ENCODE results near the gene SLC43A2. TPM values are rescaled to one million over a fixed set of nuclear protein-coding genes. Genes with fewer than 3 reads are reported as not detected.

Gene SLC43A2
- total and polyA plus RNA-seq, 2 of the 13 experiments (the other 11 are each of a cell fraction or from before 2014, with no cell fraction given), result 7.3 to 20.0 TPM

DNA sequence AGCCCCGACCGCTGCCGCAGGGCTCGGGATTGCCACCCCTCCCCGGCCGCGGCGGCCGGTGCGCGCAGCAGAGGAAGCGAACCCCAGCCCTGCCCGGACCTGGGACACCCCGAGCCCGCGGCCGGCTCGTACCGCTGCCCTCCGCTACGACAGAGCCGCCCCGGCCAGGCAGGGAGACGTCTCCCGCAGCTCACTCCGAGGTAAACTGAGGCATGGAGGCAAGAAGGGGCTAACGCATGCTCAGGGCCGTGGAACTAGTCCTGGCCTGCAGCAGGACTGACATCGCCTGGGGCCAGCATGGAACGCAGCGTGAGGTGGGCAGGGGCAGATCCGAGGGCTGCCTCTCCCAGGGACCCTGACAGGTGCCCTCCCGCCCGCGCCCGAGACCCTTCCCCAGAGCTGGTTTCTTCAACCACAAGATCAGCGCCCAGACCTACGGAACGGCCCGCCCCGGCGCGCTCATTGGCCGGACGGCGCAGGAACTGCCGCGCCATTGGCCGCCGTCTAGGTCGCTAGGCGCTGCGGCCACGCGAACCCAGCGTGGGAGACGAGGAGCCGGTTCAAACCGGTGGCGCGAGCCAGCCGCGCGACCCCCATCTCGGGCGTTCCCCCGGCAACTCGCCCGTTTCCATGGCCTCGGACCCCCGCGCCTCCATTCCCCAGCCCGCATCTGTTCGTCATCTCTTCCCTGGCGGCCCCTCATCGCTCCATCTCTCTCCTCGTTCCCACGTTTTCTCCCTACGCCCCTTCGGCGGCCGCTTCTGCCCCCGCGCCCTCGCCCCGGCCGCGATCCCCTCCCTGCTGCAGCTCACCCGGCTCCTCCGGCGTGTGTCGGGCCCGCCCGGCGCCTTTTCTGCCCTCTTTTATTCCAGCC is at the start of gene SLC43A2 (continued):
- TF ChIP-seq NFE2L2 (IDR thresholded peaks at IDR 0.05; ENCODE audit: low read length) (no peak), TP53 (CRISPR knock-in tag; conservative IDR thresholded peaks at IDR 0.05) (no peak), ZSCAN12 (CRISPR knock-in tag; IDR thresholded peaks at IDR 0.05) (no peak), ZNF33B (CRISPR knock-in tag; IDR thresholded peaks at IDR 0.05) (peak; percentile 35; the same call in 1 of the 2 replicates), DMAP1 (CRISPR knock-in tag; IDR thresholded peaks at IDR 0.05) (peak; percentile 30; the same call in 1 of the 2 replicates), POLR2AphosphoS5 (IDR thresholded peaks at IDR 0.05; ENCODE audit: low read depth, low read length) (no peak), ZFX (CRISPR knock-in tag; IDR thresholded peaks at IDR 0.05; ENCODE audit: low read depth) (peak; percentile 1; the same call in 1 of the 2 replicates), FOSL2 (CRISPR knock-in tag; IDR thresholded peaks at IDR 0.05) (no peak), SMC3 (IDR thresholded peaks at IDR 0.05; ENCODE audit: low read length) (no peak), FOXK2 (IDR thresholded peaks at IDR 0.05) (no peak), ZNF619 (CRISPR knock-in tag; IDR thresholded peaks at IDR 0.05) (no peak), ZNF496 (CRISPR knock-in tag; IDR thresholded peaks at IDR 0.05; ENCODE audit: insufficient replicate concordance) (no peak), TCF7 (IDR thresholded peaks at IDR 0.05; ENCODE audit: low read depth) (no peak), ZNF460 (CRISPR knock-in tag; IDR thresholded peaks at IDR 0.05; ENCODE audit: borderline replicate concordance) (no peak), ZNF703 (CRISPR knock-in tag; IDR thresholded peaks at IDR 0.05; ENCODE audit: borderline replicate concordance) (0 out of 2 replicates have a peak, but pooled peaks have one; percentile 22), ZNF772 (CRISPR knock-in tag; IDR thresholded peaks at IDR 0.05) (no peak; the same call in 1 of the 2 replicates), ZNF614 (CRISPR knock-in tag; IDR thresholded peaks at IDR 0.05; ENCODE audit: borderline replicate concordance) (no peak), NCOA5 (CRISPR knock-in tag; IDR thresholded peaks at IDR 0.05) (no peak), HOXA7 (CRISPR knock-in tag; IDR thresholded peaks at IDR 0.05) (no peak)
- TF ChIP-seq, protein P1, sequence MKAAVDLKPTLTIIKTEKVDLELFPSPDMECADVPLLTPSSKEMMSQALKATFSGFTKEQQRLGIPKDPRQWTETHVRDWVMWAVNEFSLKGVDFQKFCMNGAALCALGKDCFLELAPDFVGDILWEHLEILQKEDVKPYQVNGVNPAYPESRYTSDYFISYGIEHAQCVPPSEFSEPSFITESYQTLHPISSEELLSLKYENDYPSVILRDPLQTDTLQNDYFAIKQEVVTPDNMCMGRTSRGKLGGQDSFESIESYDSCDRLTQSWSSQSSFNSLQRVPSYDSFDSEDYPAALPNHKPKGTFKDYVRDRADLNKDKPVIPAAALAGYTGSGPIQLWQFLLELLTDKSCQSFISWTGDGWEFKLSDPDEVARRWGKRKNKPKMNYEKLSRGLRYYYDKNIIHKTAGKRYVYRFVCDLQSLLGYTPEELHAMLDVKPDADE (CRISPR knock-in tag; IDR thresholded peaks at IDR 0.05), result no peak
- TF ChIP-seq, protein P2, sequence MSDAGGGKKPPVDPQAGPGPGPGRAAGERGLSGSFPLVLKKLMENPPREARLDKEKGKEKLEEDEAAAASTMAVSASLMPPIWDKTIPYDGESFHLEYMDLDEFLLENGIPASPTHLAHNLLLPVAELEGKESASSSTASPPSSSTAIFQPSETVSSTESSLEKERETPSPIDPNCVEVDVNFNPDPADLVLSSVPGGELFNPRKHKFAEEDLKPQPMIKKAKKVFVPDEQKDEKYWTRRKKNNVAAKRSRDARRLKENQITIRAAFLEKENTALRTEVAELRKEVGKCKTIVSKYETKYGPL (CRISPR knock-in tag; IDR thresholded peaks at IDR 0.05), result no peak
- TF ChIP-seq, protein P3, sequence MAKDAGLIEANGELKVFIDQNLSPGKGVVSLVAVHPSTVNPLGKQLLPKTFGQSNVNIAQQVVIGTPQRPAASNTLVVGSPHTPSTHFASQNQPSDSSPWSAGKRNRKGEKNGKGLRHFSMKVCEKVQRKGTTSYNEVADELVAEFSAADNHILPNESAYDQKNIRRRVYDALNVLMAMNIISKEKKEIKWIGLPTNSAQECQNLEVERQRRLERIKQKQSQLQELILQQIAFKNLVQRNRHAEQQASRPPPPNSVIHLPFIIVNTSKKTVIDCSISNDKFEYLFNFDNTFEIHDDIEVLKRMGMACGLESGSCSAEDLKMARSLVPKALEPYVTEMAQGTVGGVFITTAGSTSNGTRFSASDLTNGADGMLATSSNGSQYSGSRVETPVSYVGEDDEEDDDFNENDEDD (CRISPR knock-in tag; IDR thresholded peaks at IDR 0.05; ENCODE audit: borderline replicate concordance), result peak; percentile 76; the same call in 1 of the 2 replicates
- TF ChIP-seq, protein P4, sequence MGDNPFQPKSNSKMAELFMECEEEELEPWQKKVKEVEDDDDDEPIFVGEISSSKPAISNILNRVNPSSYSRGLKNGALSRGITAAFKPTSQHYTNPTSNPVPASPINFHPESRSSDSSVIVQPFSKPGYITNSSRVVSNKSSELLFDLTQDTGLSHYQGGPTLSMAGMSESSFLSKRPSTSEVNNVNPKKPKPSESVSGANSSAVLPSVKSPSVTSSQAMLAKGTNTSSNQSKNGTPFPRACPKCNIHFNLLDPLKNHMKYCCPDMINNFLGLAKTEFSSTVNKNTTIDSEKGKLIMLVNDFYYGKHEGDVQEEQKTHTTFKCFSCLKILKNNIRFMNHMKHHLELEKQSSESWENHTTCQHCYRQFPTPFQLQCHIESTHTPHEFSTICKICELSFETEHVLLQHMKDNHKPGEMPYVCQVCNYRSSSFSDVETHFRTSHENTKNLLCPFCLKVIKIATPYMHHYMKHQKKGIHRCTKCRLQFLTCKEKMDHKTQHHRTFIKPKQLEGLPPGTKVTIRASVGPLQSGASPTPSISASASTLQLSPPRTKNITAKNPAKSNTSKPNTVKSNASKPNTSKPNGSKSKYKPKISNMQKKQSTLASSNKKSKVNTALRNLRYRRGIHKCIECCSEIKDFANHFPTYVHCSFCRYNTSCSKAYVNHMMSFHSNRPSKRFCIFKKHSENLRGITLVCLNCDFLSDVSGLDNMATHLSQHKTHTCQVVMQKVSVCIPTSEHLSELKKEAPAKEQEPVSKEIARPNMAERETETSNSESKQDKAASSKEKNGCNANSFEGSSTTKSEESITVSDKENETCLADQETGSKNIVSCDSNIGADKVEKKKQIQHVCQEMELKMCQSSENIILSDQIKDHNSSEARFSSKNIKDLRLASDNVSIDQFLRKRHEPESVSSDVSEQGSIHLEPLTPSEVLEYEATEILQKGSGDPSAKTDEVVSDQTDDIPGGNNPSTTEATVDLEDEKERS (CRISPR knock-in tag; IDR thresholded peaks at IDR 0.05), result no peak
- TF ChIP-seq, protein P5, sequence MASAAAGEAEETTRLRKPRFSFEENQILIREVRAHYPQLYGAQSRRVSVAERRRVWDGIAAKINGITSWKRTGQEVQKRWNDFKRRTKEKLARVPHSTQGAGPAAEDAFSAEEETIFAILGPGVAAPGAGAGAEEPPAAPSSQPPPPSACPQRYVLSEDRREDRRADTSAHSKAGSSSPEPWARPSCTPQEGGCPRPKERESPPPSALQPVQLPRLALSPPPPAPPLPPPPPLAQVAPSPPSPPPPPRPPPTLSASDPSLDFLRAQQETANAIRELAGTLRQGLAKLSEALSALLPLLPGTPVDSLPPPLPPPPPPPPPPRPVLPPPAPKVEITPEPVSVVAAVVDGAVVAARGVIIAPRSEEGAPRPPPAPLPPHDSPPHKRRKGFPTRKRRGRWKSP (CRISPR knock-in tag; IDR thresholded peaks at IDR 0.05), result no peak

Measured in HepG2 (cell line).